T-helper 2 cell treated with Interferon-gamma antibody and Interleukin-4, amounts not matched to agents 5 μg/mL and 100 μg/mL, for 36 hours (primary cell): ENCODE data around the gene VCX3B.
"Not testable (repeated sequence)": the region's sequence is repeated elsewhere in the genome, so short reads cannot be mapped to it uniquely, and the experiment has no call there.

Experiments
- DNase-seq: peaks from one replicate; pipeline ENCODE4 v3.0.0; 2021; ENCODE audit warnings: low spot score
- H3K27ac Mint-ChIP-seq: one replicate; pipeline ENCODE4 v1.8.0; 2021; ENCODE audit warnings: mild to moderate bottlenecking, mixed read lengths
- H3K27me3 Mint-ChIP-seq: one replicate; pipeline ENCODE4 v1.8.0; 2021; ENCODE audit warnings: low read depth, mixed read lengths
- H3K36me3 Mint-ChIP-seq: one replicate; pipeline ENCODE4 v1.8.0; 2021; ENCODE audit warnings: low read depth, mixed read lengths
- H3K4me1 Mint-ChIP-seq: one replicate; pipeline ENCODE4 v1.8.0; 2021; ENCODE audit warnings: low read depth, mixed read lengths
- H3K4me3 Mint-ChIP-seq: one replicate; pipeline ENCODE4 v1.8.0; 2022; ENCODE audit warnings: mild to moderate bottlenecking, moderate library complexity, mixed read lengths
- H3K9me3 Mint-ChIP-seq: one replicate; pipeline ENCODE4 v1.8.0; 2021; ENCODE audit warnings: mixed read lengths

The VCX3B gene

DNA sequence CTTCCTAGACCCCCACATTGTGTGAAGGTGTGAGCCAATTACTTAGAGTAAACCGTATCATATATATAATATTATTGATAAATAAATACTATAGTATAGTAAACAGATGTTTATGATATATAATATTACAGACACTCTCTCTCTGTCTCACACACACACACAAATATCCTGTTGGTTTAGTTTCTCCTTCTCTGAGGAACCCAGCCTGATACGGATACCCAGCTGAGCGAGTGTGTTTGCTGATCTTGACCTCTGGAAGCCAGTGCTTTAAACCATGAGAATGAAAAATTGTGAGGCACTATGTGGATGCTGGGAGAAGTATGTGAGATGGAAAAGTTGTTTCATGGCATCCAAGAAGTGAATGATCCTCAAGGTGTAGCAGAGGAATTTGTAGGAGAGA is at the start of gene VCX3B:
Gene VCX3B, plus strand, starts transcription at position 301 of the 400 bp plus-strand sequence. CDS start 621 bp downstream, outside the sequence.
- not testable (repeated sequence) for DNase-seq, H3K4me1 Mint-ChIP-seq, H3K9me3 Mint-ChIP-seq, H3K27ac Mint-ChIP-seq, H3K4me3 Mint-ChIP-seq, H3K36me3 Mint-ChIP-seq, H3K27me3 Mint-ChIP-seq

DNA sequence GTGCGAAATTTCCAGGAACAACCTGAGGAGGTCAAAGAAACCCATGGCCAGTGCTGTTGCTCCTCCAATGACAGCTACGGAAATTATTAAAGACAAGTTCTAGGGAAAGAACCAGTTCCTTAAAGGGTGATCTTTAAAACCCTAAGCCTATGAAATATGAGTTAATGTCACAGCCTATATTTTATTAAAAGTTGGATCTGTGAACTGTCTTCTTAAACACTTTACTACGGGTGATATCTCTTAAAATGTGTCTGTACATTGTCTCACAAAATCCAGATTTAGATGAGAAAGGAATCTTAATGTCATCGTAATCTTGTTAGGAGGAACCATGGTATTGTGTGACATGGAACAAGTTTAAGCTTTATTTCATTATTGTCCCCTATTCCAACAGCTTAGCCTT is 46.3 kb upstream of the VCX3B start:
- H3K4me3 Mint-ChIP-seq, result no peak overlapping the region
- no peak overlapping the region for H3K27ac Mint-ChIP-seq
- no peak for DNase-seq
- no peaks in the 10 kb centered on the region for H3K36me3 Mint-ChIP-seq
- no peaks in the 10 kb centered on the region for H3K27me3 Mint-ChIP-seq
- no peaks in the 10 kb centered on the region for H3K4me1 Mint-ChIP-seq
- peaks cover 17% of the 10 kb centered on the region for H3K9me3 Mint-ChIP-seq

DNA sequence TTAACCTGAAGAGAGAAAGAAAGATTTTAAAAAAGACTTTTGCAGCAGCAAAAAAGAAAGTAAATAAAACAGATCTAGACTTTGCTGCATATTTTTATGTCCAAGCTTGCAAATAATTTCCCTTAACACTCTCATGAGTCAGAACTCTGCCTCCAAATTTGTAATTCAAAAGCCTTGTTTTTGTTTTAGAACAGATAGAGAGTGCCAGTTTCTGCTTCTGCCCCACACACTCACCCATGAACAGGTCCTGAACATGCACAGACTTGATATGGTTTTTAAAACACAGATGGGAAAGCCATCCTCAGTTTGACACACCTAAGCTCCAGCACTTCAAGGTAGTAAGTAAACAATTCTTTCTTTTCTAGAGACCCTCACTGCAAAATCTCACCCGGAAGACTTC is 39.7 kb upstream of the VCX3B start:
- DNase-seq, result no peak
- H3K36me3 Mint-ChIP-seq, result no peaks in the 10 kb centered on the region
- no peaks in the 10 kb centered on the region for H3K4me1 Mint-ChIP-seq
- H3K27ac Mint-ChIP-seq, result no peak overlapping the region
- no peak overlapping the region for H3K4me3 Mint-ChIP-seq
- H3K27me3 Mint-ChIP-seq, result no peaks in the 10 kb centered on the region
- H3K9me3 Mint-ChIP-seq, result peaks cover 8% of the 10 kb centered on the region

DNA sequence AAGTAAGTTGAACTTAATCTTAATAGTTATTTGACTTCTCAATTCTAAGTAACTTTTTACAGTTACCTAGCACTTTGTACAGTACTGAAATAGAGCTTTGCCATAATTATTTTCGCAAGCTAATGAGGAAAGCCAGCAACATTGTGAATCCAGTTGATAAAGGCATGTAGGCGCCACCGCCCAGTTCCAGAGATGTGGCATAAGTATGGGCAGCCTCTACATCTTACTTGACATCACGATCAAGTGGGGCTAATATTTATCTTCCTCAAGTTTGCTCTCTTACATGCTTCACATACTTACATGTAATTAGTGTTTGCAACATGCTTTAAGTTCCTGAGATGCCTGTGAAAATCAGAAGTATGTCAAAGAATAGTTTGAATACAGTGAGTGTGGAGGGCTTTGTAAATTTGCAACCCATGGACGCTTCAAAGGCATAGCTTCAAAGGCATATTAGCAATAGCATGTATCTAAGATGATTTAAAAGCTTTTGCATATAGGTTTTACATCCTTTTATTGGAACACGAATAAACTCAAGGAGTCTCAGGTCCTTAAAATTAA is 34.9 kb upstream of the VCX3B start:
- DNase-seq, result no peak
- no peaks in the 10 kb centered on the region for H3K36me3 Mint-ChIP-seq
- H3K4me3 Mint-ChIP-seq, result no peak overlapping the region
- no peaks in the 10 kb centered on the region for H3K9me3 Mint-ChIP-seq
- no peaks in the 10 kb centered on the region for H3K4me1 Mint-ChIP-seq
- H3K27ac Mint-ChIP-seq, result no peak overlapping the region
- H3K27me3 Mint-ChIP-seq, result no peaks in the 10 kb centered on the region

DNA sequence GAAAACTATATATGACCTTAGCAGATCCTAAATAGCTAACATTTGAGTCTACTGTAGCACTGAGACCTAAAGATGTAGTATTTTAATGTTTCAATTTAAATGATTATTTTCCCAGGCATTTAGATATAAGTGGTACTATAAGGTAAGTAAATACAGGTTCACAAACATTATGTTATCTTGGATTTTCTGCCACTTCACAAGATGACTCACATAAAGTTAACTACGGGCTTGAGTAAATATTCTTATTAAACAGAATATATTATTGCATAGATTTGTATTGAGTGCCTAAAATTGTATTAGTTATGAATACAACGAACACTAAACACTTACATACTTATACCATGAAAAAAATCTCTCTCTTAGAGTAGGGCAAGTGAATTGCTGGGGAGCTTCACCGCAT is 34.2 kb upstream of the VCX3B start:
- H3K9me3 Mint-ChIP-seq, result no peaks in the 10 kb centered on the region
- DNase-seq, result no peak
- H3K36me3 Mint-ChIP-seq, result no peaks in the 10 kb centered on the region
- H3K4me1 Mint-ChIP-seq, result no peaks in the 10 kb centered on the region
- no peak overlapping the region for H3K27ac Mint-ChIP-seq
- no peaks in the 10 kb centered on the region for H3K27me3 Mint-ChIP-seq
- H3K4me3 Mint-ChIP-seq, result no peak overlapping the region

GRCh38 chrX:8432396-8432795 is 32.2 kb upstream of the VCX3B start:
- Mint-ChIP-seq H3K9me3 (no peaks in the 10 kb centered on the region), H3K4me3 (no peak overlapping the region), H3K27me3 (no peaks in the 10 kb centered on the region), H3K4me1 (no peaks in the 10 kb centered on the region), H3K36me3 (no peaks in the 10 kb centered on the region), H3K27ac (no peak overlapping the region)
- DNase-seq, result no peak

DNA sequence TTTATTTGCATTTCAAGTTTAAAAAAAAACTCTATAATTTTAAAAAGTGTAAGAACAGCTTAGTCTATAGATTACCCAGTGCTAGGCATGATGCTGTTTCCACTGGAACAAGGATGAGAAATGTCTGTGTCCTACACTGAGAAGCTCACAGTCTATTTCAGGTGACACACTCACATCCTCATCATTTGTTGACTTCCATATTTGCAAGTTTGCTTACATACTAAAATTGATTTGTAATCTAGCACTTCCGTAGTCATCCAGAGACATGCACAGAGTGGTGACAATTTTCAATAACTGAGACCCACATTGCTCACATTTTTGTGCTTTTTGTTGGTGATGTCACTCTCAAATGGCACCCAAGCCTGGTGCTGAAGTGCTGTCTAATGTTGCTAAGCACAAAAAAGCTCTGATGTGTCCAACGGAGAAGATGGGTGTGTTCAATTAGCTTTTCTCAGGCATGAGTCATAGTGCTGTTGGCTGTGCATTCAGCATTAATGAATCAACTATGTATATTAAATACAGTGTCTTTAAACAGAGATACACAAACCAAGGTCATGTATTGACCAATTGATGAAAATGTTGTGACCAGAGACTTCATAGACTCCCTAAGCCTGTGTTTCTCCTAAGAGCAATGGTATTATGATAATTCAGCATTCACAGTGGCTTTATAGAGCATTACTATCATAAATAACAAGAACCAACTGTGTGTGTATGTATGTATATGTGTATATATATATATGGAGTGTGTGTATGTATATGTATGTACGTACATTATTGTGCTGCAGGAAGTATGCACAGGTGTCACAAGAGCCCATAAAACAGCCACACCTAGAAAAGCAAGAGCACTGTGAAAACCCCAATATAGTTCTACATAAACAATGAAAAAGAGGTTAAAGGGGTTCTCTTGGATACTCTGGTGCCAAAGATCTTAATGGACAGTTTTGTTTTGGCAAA is 31.2 kb upstream of the VCX3B start:
- Mint-ChIP-seq H3K27me3 (no peaks in the 10 kb centered on the region), H3K27ac (no peak overlapping the region), H3K36me3 (no peaks in the 10 kb centered on the region), H3K4me1 (no peaks in the 10 kb centered on the region), H3K9me3 (no peaks in the 10 kb centered on the region), H3K4me3 (no peak overlapping the region)
- DNase-seq, result no peak

DNA sequence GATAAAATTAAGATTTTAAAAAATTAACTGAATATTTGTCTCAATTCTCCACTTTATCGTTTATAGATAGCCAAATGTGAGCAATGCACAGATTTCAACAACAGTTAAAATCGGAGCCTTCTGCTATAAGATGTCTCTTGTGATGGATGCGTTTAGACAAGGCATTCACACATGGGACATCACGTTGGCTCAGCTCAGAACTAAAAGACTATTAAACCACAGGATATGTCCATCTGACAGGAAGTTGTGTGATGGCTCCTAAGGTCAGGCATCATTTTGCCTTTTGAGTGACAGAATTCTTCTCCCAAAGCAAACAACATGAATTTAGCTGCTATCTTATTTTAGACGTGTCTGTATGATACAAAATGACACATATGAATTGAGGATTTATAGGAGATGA is 17.3 kb upstream of the VCX3B start:
- Mint-ChIP-seq H3K9me3 (peaks cover 7% of the 10 kb centered on the region), H3K27me3 (no peaks in the 10 kb centered on the region), H3K27ac (no peak overlapping the region), H3K36me3 (peaks cover 2% of the 10 kb centered on the region), H3K4me3 (no peak overlapping the region), H3K4me1 (no peaks in the 10 kb centered on the region)
- DNase-seq, result no peak

DNA sequence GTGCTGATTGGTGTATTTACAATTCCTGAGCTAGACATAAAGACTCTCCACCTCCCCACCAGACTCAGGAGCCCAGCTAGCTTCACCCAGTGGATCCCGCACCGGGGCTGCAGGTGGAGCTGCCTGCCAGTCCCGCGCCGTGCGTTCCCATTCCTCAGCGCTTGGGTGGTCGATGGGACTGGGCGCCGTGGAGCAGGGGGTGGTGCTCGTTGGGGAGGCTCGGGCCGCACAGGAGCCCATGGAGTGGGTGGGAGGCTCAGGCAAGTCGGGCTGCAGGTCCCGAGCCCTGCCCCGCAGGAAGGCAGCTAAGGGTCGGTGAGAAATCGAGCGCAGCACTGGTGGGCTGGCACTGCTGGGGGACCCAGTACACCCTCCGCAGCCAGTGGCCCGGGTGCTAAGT is 12.3 kb upstream of the VCX3B start:
- DNase-seq, H3K27ac Mint-ChIP-seq, H3K4me3 Mint-ChIP-seq, H3K9me3 Mint-ChIP-seq, H3K4me1 Mint-ChIP-seq, H3K27me3 Mint-ChIP-seq, H3K36me3 Mint-ChIP-seq: not testable (repeated sequence)

DNA sequence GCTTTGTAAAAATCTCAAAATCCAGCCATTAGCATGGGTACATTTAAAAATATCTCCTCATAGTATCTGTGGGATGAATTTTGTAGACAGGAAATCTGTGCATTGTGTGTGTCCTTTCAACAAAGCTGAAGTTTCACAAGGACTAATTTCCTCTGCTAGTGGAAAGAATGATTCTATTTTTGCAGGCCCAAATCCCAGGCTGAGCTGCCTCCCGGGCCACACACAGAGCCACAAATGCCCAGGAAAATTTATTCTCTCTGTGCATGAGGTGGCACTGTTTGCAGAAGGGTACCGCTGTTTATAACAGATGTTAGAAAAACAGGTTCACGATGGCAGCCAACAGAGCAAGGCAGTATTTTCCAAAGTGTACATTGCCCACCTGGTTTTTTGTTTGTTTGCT is 11.0 kb upstream of the VCX3B start:
- H3K4me1 Mint-ChIP-seq, result no peaks in the 10 kb centered on the region
- H3K36me3 Mint-ChIP-seq, result peaks cover 2% of the 10 kb centered on the region
- no peak overlapping the region for H3K4me3 Mint-ChIP-seq
- H3K27me3 Mint-ChIP-seq, result no peaks in the 10 kb centered on the region
- H3K27ac Mint-ChIP-seq, result no peak overlapping the region
- DNase-seq, result no peak
- peaks cover 11% of the 10 kb centered on the region for H3K9me3 Mint-ChIP-seq

DNA sequence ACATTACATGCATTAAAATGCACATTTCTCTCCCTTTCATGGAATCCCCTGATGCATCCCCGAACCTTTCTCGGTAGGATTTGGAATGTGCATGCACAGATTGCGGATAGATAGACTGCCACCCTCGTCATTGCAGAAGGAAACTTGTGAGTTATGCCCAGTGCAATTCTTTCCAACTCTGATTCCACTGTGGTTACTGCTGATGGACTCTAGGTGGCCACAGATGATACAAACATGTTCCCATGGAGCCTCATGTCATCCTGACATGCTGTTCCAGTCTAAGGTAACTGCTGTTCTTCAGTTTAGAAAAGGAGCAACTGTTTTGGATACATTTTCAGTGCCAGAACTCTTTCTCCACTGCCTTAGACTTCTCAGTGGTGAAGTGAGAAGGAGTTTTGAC is 9.1 kb upstream of the VCX3B start:
- no peaks in the 10 kb centered on the region for H3K4me1 Mint-ChIP-seq
- peaks cover 2% of the 10 kb centered on the region for H3K36me3 Mint-ChIP-seq
- H3K27me3 Mint-ChIP-seq, result no peaks in the 10 kb centered on the region
- H3K4me3 Mint-ChIP-seq, result no peak overlapping the region
- H3K27ac Mint-ChIP-seq, result no peak overlapping the region
- H3K9me3 Mint-ChIP-seq, result peaks cover 11% of the 10 kb centered on the region
- DNase-seq, result no peak

GRCh38 chrX:8462488-8462887 is 2.1 kb upstream of the VCX3B start:
- Mint-ChIP-seq H3K36me3 (no peaks in the 10 kb centered on the region), H3K9me3 (peaks cover 5% of the 10 kb centered on the region), H3K4me3 (no peak overlapping the region), H3K27ac (no peak overlapping the region), H3K4me1 (no peaks in the 10 kb centered on the region), H3K27me3 (no peaks in the 10 kb centered on the region)
- DNase-seq, result no peak

GRCh38 chrX:8484360-8484949 is 19.8 kb downstream of the VCX3B start:
- no peak for DNase-seq
- H3K27ac Mint-ChIP-seq, result no peak overlapping the region
- H3K4me3 Mint-ChIP-seq, result no peak overlapping the region
- H3K27me3 Mint-ChIP-seq, result no peaks in the 10 kb centered on the region
- no peaks in the 10 kb centered on the region for H3K36me3 Mint-ChIP-seq
- H3K9me3 Mint-ChIP-seq, result peaks cover 8% of the 10 kb centered on the region
- H3K4me1 Mint-ChIP-seq, result no peaks in the 10 kb centered on the region

DNA sequence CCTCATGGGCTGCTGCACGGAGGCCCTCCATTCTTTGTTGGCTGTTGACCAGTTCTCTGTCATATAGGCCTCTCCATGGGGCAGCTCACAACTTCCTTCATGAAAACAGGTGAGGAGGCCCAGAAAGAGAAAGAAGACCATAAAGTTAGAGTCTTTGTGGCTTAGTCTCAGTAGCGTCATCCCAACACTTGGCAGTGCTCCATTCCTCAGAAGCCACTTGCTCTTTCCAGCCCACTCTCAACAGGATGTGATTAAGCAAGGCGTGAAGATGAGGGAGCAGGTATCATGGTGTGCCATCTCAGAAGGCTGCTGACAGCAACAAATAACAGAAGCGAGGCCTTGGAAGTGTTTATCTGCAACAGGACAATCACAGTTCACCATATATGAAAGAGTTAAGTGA is 30.4 kb downstream of the VCX3B start:
- not testable (repeated sequence) for H3K4me3 Mint-ChIP-seq, H3K9me3 Mint-ChIP-seq, DNase-seq, H3K27me3 Mint-ChIP-seq, H3K36me3 Mint-ChIP-seq, H3K27ac Mint-ChIP-seq, H3K4me1 Mint-ChIP-seq
